ENCODE data around the gene TSSK2.
A peak's percentile ranks its signal among the peaks of the same experiment; 100 is the strongest.

Gene TSSK2

GRCh38 chr22:19128946-19129727, 2.0 kb upstream of the TSSK2 start:
- peaks cover 0 to 5% (median 0%) of the 10 kb centered on the region in 10 experiments; a peak in 1 of 20 replicates for H3K4me1 ChIP-seq
- H3K27me3 ChIP-seq: no peaks in the 10 kb centered on the region
- no peak overlapping the region for H3K4me3 ChIP-seq
- no peaks in the 10 kb centered on the region for H3K9me3 ChIP-seq (replicated peaks in 1 of 11)
- TF ChIP-seq Cebpa-rat (IDR thresholded peaks at IDR 0.05): no peak
- peaks cover 17 to 39% (median 29%) of the 10 kb centered on the region in 11 experiments for H3K36me3 ChIP-seq
- H4K20me1 ChIP-seq: peaks cover 0 to 62% (median 23%) of the 10 kb centered on the region in 11 experiments; a peak in 13 of 22 replicates
- 0 out of 22 replicates have a peak overlapping the region, but pooled peaks of 1 of the 11 experiments have one; percentile 27 for H3K9ac ChIP-seq
- H3K27ac ChIP-seq: no peak overlapping the region
- H3K4me2 ChIP-seq: no peak overlapping the region

GRCh38 chr22:19129871-19130270, 1.2 kb upstream of the TSSK2 start:
- TF ChIP-seq Cebpa-rat (IDR thresholded peaks at IDR 0.05): no peak
- H3K27ac ChIP-seq: no peak overlapping the region
- peaks cover 0 to 5% (median 0%) of the 10 kb centered on the region in 10 experiments; a peak in 1 of 20 replicates for H3K4me1 ChIP-seq
- H3K4me3 ChIP-seq: no peak overlapping the region
- H3K9ac ChIP-seq: 0 out of 22 replicates have a peak overlapping the region, but pooled peaks of 2 of the 11 experiments have one; percentile 24 to 27
- H3K27me3 ChIP-seq: no peaks in the 10 kb centered on the region
- H3K4me2 ChIP-seq: no peak overlapping the region
- no peaks in the 10 kb centered on the region for H3K9me3 ChIP-seq (replicated peaks in 1 of 11)
- peaks cover 24 to 46% (median 37%) of the 10 kb centered on the region in 11 experiments for H3K36me3 ChIP-seq
- H4K20me1 ChIP-seq: peaks cover 0 to 69% (median 25%) of the 10 kb centered on the region in 11 experiments; a peak in 13 of 22 replicates

GRCh38 chr22:19131685-19132015, 542 bp downstream of the TSSK2 start:
- H3K4me3 ChIP-seq: no peak overlapping the region
- no peak for TF ChIP-seq Cebpa-rat (IDR thresholded peaks at IDR 0.05)
- H4K20me1 ChIP-seq: peaks cover 0 to 76% (median 33%) of the 10 kb centered on the region in 11 experiments; a peak in 13 of 22 replicates
- no peak overlapping the region for H3K4me2 ChIP-seq
- H3K36me3 ChIP-seq: peaks cover 41 to 64% (median 54%) of the 10 kb centered on the region in 11 experiments
- no peaks in the 10 kb centered on the region for H3K27me3 ChIP-seq
- no peaks in the 10 kb centered on the region for H3K9me3 ChIP-seq (replicated peaks in 1 of 11)
- peaks cover 0 to 5% (median 0%) of the 10 kb centered on the region in 10 experiments; a peak in 1 of 20 replicates for H3K4me1 ChIP-seq
- H3K9ac ChIP-seq: no peak overlapping the region
- H3K27ac ChIP-seq: no peak overlapping the region

GRCh38 chr22:19132153-19132552, 1.0 kb downstream of the TSSK2 start:
- peaks cover 0 to 81% (median 38%) of the 10 kb centered on the region in 11 experiments; a peak in 13 of 22 replicates for H4K20me1 ChIP-seq
- peaks cover 0 to 5% (median 0%) of the 10 kb centered on the region in 10 experiments; a peak in 1 of 20 replicates for H3K4me1 ChIP-seq
- no peak for TF ChIP-seq Cebpa-rat (IDR thresholded peaks at IDR 0.05)
- no peak overlapping the region for H3K4me2 ChIP-seq
- no peaks in the 10 kb centered on the region for H3K9me3 ChIP-seq (replicated peaks in 1 of 11)
- no peaks in the 10 kb centered on the region for H3K27me3 ChIP-seq
- no peak overlapping the region for H3K4me3 ChIP-seq
- H3K27ac ChIP-seq: no peak overlapping the region
- H3K36me3 ChIP-seq: peaks cover 46 to 69% (median 59%) of the 10 kb centered on the region in 11 experiments
- no peak overlapping the region for H3K9ac ChIP-seq

- peaks cover 0 to 83% (median 44%) of the 10 kb centered on the region in 11 experiments; a peak in 13 of 22 replicates for H4K20me1 ChIP-seq
- H3K36me3 ChIP-seq: peaks cover 53 to 76% (median 66%) of the 10 kb centered on the region in 11 experiments
- TF ChIP-seq Cebpa-rat (IDR thresholded peaks at IDR 0.05): no peak
- no peak overlapping the region for H3K27ac ChIP-seq
- H3K4me2 ChIP-seq: no peak overlapping the region
- H3K4me3 ChIP-seq: no peak overlapping the region
- H3K4me1 ChIP-seq: peaks cover 0 to 5% (median 0%) of the 10 kb centered on the region in 10 experiments; a peak in 1 of 20 replicates
- H3K27me3 ChIP-seq: no peaks in the 10 kb centered on the region
- no peak overlapping the region for H3K9ac ChIP-seq
- H3K9me3 ChIP-seq (replicated peaks in 1 of 11): no peaks in the 10 kb centered on the region
Observed at GRCh38 chr22:19132693-19133400, 1.7 kb downstream of the TSSK2 start.

- no peaks in the 10 kb centered on the region for H3K9me3 ChIP-seq (replicated peaks in 1 of 11)
- no peaks in the 10 kb centered on the region for H3K27me3 ChIP-seq
- H3K27ac ChIP-seq: no peak overlapping the region
- TF ChIP-seq Cebpa-rat (IDR thresholded peaks at IDR 0.05): no peak
- H3K4me3 ChIP-seq: no peak overlapping the region
- H3K9ac ChIP-seq: no peak overlapping the region
- peaks cover 60 to 83% (median 73%) of the 10 kb centered on the region in 11 experiments for H3K36me3 ChIP-seq
- H3K4me2 ChIP-seq: no peak overlapping the region
- H3K4me1 ChIP-seq: peaks cover 0 to 5% (median 0%) of the 10 kb centered on the region in 10 experiments; a peak in 1 of 20 replicates
- peaks cover 0 to 86% (median 51%) of the 10 kb centered on the region in 11 experiments; a peak in 13 of 22 replicates for H4K20me1 ChIP-seq
Observed at GRCh38 chr22:19133561-19133960, 2.5 kb downstream of the TSSK2 start.

GRCh38 chr22:19134176-19134831, 3.2 kb downstream of the TSSK2 start:
- Histone ChIP-seq H3K27ac (no peak overlapping the region), H3K4me2 (no peak overlapping the region), H3K36me3 (peaks cover 68 to 90% (median 81%) of the 10 kb centered on the region in 11 experiments), H3K27me3 (no peaks in the 10 kb centered on the region), H3K4me3 (no peak overlapping the region), H3K9ac (no peak overlapping the region), H4K20me1 (peaks cover 0 to 89% (median 55%) of the 10 kb centered on the region in 11 experiments; a peak in 13 of 22 replicates), H3K4me1 (peaks cover 0 to 5% (median 0%) of the 10 kb centered on the region in 10 experiments; a peak in 1 of 20 replicates), H3K9me3 (replicated peaks in 1 of 11) (no peaks in the 10 kb centered on the region)
- TF ChIP-seq Cebpa-rat (IDR thresholded peaks at IDR 0.05): no peak

GRCh38 chr22:19134874-19135273, 3.8 kb downstream of the TSSK2 start:
- no peaks in the 10 kb centered on the region for H3K9me3 ChIP-seq (replicated peaks in 1 of 11)
- H3K36me3 ChIP-seq: peaks cover 73 to 96% (median 86%) of the 10 kb centered on the region in 11 experiments
- H3K4me3 ChIP-seq: no peak overlapping the region
- no peak overlapping the region for H3K4me2 ChIP-seq
- H3K4me1 ChIP-seq: peaks cover 0 to 5% (median 0%) of the 10 kb centered on the region in 10 experiments; a peak in 1 of 20 replicates
- no peak for TF ChIP-seq Cebpa-rat (IDR thresholded peaks at IDR 0.05)
- no peak overlapping the region for H3K27ac ChIP-seq
- no peaks in the 10 kb centered on the region for H3K27me3 ChIP-seq
- H3K9ac ChIP-seq: no peak overlapping the region
- peaks cover 0 to 89% (median 55%) of the 10 kb centered on the region in 11 experiments; a peak in 13 of 22 replicates for H4K20me1 ChIP-seq

All from BLaER1 treated with 17β-estradiol and CSF1 and Interleukin-3, amounts not matched to agents 10 nM and 100 nM (cell line).